Activated CD4-positive, CD25-positive, alpha-beta regulatory T cell treated with anti-CD3 and anti-CD28 coated beads, Interleukin-2, amount 50 U/mL, for 24 hours (primary cell): ENCODE data around the gene MAOA.
A peak's percentile ranks its signal among the peaks of the same experiment; 100 is the strongest.
"Not testable (repeated sequence)": the region's sequence is repeated elsewhere in the genome, so short reads cannot be mapped to it uniquely, and the experiment has no call there.

Source experiments
- ATAC-seq, 2 donors: fragments of 150-1000 bp; cut with Tn5 transposase; one replicate each; pipeline ENCODE4 v1.10.0; 2021; ENCODE audit warnings: mild to moderate bottlenecking in 1 of 2, moderate library complexity in 1 of 2

Gene MAOA

GRCh38 chrX:43656005-43656494, at the start of gene MAOA:
TSS of gene MAOA (plus strand) at chrX:43656299. CDS start at chrX:43656342, 43 bp downstream.
- ATAC-seq, result no peak

- no peak for ATAC-seq
Observed at GRCh38 chrX:43612400-43612799, 43.7 kb upstream of the MAOA start.

GRCh38 chrX:43615660-43616059, 40.4 kb upstream of the MAOA start:
- no peak for ATAC-seq

DNA sequence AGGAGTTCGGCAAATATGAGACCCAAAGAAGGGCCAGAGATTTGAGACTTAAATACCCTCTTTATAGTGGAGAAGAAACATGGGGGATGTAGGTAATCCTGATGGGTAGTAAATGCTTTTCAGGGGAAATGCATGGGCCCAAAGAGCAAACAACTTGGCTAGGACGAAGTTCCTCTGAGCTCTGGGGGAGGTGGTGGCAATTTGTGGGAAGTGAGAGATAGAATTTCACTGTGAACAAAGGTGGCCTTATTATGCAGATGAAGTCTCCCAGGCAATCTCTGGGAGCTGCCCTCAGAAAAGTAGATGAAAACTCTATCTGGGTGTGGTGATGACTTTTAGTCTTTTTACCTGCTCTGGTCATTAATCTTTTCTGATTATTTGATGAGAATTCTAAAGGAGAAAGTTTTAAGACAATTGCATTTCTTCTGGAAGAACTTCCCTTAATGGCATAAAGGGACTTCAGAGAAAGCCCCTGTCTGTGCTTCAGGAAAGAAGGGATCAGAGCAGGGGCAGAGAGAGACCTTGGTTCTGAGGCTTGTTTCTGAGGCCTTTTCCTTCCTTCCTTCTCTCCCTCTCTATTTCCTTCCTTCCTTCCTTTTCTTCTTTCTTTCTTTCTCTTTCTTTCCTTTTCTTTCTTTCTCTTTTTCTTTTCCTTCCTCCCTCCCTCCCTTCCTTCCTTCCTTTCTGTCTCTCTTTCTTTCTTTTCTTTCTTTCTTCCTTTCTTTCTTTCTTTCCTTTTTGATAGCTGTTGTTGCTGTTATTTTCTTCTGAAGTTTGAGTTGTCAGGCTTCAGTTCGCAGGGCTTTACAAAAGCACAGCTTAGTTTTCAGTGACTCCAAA, 37.5 kb upstream of the MAOA start:
- ATAC-seq, result no peak

DNA sequence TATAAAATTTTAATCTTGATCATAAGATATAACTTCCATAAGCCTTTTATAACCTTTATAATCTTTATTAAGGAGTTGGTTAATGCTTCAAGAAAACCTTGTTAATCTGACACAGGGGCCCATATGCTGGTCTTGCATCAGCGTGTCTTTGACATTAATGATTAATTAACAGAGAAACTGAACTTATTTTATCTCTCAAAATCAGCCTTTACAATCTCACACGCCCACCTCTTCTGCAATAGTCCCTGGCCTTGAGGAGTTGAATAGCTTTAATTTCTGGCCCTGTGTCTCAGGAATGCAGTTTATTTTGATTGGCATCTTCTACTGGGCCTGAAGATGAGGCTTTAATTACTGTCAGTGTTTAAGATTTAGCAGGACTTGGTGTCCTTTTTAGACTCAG, 36.2 kb upstream of the MAOA start:
- not testable (repeated sequence) for ATAC-seq

GRCh38 chrX:43627147-43627546, 29.0 kb upstream of the MAOA start:
- no peak for ATAC-seq

- no peak for ATAC-seq
Observed at GRCh38 chrX:43627669-43628068, 28.4 kb upstream of the MAOA start.

- no peak for ATAC-seq
Observed at GRCh38 chrX:43629229-43629628, 26.9 kb upstream of the MAOA start.

GRCh38 chrX:43631841-43632240, 24.3 kb upstream of the MAOA start:
- ATAC-seq, result no peak

GRCh38 chrX:43633081-43633480, 23.0 kb upstream of the MAOA start:
- no peak for ATAC-seq

DNA sequence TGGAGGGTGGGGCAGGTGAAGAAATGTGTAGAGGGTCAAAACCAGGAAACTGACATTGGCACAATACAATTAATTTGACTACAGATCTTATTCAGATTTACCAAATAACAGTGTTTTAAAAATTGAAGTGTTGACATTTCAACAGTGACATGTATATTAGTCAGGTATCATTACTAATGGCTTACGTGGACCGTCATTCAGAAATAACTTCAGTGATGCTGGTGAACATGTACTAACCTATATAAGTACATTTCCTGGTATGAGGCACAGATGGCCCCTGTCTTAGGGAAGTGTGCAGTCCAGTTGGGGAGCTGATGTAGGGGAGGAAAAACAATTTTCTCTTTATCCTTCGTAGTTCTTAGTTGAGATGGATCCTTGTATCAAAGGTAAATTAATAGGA, 22.3 kb upstream of the MAOA start:
- peak in 1 of 2 donors; percentile 24 for ATAC-seq

GRCh38 chrX:43640482-43640881, 15.6 kb upstream of the MAOA start:
- ATAC-seq, result no peak

- ATAC-seq, result no peak
Observed at GRCh38 chrX:43641691-43642090, 14.4 kb upstream of the MAOA start.

DNA sequence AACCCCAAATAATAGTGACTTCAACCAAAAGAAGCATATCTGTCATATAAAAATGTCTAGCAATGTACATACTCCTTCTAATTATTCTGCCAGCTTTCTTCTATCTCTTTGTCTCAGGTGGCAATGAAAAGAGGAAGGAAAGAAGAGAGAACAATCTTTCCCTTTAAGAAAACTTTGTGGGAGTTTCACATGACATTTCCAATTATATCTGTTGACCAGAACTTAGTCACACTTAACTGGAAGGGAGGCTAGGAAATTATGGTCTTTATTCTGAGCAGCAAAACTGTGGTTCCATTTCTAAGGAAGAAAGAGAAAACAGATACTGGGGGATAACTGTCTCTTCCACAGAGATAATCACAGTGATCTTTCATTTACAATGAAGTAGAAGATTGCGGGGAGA, 12.9 kb upstream of the MAOA start:
- no peak for ATAC-seq

- no peak for ATAC-seq
Observed at GRCh38 chrX:43643662-43644061, 12.4 kb upstream of the MAOA start.

DNA sequence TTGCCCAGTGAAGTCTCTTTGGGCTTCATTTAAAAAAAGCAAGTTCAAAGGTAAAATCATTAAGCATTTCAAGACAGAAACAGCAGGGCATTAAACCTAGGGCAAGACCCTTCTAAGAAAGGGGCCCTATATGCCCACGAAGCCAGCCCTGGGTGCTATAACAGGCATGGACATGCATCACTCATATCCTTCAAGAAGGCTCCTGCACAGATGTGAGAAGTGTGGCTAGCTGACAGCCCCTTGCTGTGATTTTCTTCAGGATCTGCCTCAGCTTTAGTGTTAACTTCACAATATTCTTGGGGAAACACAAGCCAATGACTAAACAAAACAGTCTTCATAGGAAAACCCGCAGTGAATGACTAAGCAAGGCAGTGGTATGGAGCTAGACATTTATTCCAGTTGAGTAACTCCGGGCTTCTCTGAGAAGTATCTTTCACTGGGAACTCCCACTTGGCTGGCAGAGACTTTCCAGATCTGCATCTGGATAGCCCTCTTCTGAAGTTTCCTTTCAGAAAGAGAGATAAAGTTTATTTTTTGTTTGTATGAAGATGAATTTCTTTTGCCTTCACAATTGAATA, 11.9 kb upstream of the MAOA start:
- ATAC-seq, result no peak

DNA sequence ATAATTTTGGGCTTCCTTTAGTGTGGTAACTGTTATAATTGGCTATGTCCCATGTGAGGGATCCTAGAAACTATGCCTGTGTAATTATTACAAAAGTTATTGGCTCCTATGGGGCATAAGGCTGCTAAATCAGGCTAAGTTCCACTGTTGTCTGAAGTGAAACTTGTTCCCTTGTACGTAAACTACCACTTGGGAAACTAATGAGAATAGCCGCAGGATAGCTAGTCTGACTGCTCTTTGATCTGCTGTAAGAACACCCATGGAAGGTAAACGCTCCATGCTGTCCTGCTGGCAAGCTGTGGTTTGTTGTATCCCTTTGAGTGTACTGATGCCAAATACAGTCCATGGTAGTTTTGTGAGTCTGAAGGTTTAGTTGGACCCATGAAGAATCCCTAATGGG, 9.3 kb upstream of the MAOA start:
- no peak for ATAC-seq

DNA sequence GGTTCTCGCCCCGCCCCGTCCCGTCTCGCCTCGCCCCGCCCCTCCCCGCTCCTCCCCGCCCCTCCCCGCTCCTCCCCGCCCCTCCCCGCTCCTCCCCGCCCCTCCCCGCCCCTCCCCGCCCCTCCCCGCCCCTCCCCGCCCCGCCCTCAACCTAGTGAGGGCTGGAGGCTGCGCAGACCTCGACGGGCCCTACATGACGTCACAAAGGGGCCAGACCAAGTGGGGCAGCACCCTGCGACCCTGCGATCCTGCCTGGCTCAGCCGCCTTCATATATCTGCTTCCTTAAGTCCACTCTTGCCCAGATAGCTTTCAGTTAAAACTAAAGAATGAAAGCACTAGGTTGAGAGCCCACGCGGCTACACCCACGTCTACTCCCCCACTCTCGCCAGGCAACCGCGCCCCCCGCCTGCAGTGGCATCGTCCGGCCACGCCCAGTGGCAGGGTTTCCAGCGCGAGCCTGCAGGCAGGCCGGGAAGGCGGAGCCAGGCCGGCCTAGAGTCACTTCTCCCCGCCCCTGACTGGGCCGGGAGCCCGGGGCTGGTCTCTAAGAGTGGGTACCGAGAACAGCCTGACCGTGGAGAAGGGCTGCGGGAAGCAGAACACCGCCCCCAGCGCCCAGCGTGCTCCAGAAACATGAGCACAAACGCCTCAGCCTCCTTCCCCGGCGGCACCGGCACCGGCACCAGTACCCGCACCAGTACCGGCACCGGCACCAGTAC, 1.5 kb upstream of the MAOA start:
- ATAC-seq, result peak; percentile 97 to 98

DNA sequence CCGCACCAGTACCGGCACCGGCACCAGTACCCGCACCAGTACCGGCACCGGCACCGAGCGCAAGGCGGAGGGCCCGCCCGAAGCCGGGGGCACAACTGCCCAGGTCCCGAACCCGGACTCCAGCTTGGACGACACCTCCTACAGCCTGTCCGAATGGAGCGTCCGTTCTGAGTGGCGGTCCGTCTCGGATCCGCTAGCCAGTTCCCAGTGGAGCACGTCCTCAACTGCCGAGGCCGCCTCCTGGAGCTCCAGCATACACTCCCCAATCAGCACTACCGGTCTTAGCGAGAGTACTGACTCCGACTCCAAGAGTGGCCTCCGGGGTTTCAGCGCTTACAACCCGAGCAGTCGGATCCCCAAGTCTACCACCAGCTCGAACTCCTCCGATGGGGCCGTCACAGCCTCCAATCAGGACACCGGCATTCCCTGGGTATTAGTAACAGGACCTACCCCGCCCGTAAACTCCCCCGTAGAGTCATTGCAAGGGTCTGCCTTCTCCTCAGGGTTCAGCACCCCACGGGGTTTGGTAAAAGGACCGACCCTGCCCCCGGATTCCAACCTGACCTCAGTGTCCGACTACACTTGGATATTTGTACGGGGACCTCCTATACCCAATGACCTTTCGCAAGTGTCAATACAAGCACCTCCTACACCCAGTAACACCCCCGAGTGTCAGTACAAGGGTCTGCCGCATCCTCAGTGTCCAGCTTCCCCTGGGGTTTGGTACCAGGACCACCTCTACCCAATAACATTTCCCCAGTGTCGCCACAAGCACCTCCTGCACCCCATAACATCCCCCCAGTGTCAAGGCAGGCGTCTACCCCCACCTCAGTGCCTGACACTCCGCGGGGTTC, 721 bp upstream of the MAOA start:
- peak; percentile 7 to 39 for ATAC-seq

DNA sequence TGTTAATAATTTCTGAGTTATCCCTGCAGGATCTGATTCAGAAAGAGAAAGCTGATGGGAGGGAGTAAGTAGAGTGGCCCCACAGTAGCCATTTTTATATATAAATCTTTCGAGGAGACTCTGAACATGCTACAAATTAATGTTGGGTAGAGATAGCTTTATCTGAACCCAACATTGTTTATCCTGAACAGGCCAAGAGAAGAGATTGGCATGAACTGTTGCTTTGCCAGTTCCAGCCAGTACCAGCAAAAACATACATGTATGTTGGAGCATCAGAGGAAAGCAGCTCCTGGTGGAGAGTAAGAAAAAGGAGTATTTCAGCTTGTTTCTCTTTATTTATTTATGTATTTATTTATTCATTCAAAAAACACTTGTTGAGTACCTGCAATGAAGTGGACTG, 1.6 kb downstream of the MAOA start:
- ATAC-seq, result no peak

DNA sequence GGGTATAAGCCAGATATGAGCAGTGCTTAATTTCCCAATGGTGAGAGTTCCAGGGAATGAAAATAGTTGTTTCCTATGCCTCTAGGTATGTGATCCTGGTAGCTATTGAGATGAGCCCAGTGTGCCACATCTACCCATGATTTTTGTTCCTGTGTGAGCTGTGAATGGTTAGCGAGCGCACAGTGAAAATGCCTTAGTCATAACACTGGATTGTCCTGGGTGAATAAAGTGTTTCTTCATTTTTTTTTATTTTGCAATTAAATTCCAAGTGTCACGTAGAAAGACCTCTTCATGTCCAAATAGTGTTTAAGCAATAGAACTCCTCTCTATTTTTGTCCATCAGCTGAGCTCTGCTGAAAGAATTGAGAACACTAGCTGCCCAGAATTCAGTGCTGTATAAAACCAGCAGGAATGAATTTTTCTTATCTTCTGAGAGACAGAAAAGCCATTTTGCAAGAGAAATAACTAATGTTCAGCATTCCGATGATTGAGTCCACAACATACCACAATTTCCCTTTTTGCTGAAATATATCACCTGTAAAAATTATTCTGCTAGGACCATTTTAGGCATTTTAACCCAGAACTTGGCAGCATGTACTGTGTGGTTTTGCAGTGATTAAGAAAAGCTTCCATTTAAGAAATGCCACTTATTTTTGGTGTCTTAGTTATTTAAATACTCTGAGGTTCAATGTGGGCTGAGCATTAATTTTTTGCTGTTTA, 5.6 kb downstream of the MAOA start:
- no peak for ATAC-seq

GRCh38 chrX:43663173-43663572, 7.1 kb downstream of the MAOA start:
- no peak for ATAC-seq
